GM12891 (cell line): ENCODE results near the gene ITGB6.

Source experiments
- POLR2A ChIP-seq: IDR thresholded peaks from 2 replicates; pipeline ENCODE4 v1.6.1; 2011; ENCODE audit warnings: low read depth, low read length, control low read depth
- SPI1 ChIP-seq: IDR thresholded peaks from 2 replicates; pipeline ENCODE4 v1.6.1; 2011; ENCODE audit warnings: low read depth, low read length, control low read depth
- TAF1 ChIP-seq: IDR thresholded peaks from 2 replicates; pipeline ENCODE4 v1.6.1; 2011; ENCODE audit warnings: low read depth, low read length, control low read depth

DNA sequence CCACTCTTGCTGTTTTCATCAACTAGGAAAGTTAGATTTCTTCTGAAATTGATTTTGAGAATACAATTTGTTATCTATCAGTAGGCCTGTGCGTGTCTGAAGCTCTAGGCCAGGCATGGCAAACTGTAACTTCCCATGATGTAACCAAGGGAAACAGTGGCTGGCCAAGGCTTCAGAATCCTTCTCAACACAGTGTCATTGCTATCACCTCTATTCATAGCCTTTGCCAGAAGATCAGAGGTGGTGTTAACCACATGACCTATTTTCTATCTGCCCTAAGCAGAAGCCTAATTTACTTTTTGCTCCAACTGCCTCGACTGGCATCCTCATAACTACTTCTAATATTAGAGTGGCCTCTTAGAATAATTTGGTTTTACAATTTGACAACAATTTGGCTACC lies 2.5 kb downstream of the ITGB6 start:
- TF ChIP-seq POLR2A, result no peak
- TF ChIP-seq SPI1, result no peak
- TF ChIP-seq TAF1, result no peak
